ENCODE measurements around the gene RUSF1. TPM values are rescaled to one million over a fixed set of nuclear protein-coding genes. Genes with fewer than 3 reads are reported as not detected.

Gene RUSF1
- total and polyA plus RNA-seq, 5 donors: 26.9 to 40.8 (median 28.9) TPM

DNA sequence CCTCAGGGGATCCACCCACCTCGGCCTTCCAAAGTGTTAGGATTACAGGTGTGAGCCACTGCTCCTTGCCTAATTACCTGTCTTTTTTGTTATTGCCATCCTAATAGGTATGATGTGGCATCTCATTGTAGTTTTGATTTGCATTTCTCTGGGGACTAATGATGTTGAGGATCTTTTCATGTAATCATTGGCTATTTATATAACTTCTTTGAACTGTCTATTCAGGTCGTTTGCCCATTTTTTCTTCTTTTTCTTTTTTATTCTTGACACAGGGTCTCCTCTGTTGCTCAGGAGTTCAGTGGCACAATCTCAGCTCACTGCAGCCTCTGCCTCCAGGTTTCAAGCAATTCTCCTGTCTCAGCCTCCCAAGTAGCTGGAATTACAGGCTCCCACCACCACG is 37.6 kb downstream of the RUSF1 start:
- ATAC-seq (no peak), DNase-seq (no peak)
- peaks cover 5% of the 10 kb centered on the region for H3K4me1 ChIP-seq (ENCODE audit: control insufficient read depth, insufficient read depth, low read length)
- no peak overlapping the region for H3K4me3 ChIP-seq (ENCODE audit: low read length)
- intact Hi-C loops (cut with DNase I): loop anchor here in 1 of 4 donors (10.0 kb wide), 1 partner anchor 224 kb away; no protein-coding TSS in a partner anchor
- 84% methylated on average over 3 of the region's 3 CpGs for WGBS
- no peaks in the 10 kb centered on the region for H3K27me3 ChIP-seq (ENCODE audit: control insufficient read depth, insufficient read depth)
- H3K27ac ChIP-seq (ENCODE audit: low read length): no peak overlapping the region
- no peaks in the 10 kb centered on the region for H3K9me3 ChIP-seq (ENCODE audit: control insufficient read depth, low read length)

DNA sequence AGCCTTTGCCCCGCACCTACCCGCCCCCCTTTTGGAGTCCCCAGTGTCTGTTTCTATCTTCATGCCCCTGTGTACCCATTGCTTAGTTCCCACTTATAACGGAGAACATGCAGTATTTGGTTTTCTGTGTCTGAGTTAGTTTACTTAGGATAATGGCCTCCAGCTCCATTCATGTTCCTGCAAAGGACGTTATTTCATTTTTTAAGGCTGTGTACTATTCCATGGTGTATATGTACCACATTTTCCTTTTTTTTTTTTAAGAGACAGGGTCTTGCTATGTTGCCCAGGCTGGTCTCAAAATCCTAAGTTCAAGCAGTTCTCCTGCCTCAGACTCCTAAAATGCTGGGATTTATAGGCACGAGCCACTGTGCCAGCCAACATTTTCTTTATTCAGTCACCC is 40.3 kb downstream of the RUSF1 start:
- no peak overlapping the region for H3K27ac ChIP-seq (ENCODE audit: low read length)
- WGBS: 86% methylated on average over 5 of the region's 5 CpGs
- H3K9me3 ChIP-seq (ENCODE audit: control insufficient read depth, low read length): no peaks in the 10 kb centered on the region
- peak in 1 of 3 donors; percentile 3 for DNase-seq
- intact Hi-C loops (cut with DNase I): no loop called here
- peaks cover 5% of the 10 kb centered on the region for H3K4me1 ChIP-seq (ENCODE audit: control insufficient read depth, insufficient read depth, low read length)
- ATAC-seq: no peak
- no peaks in the 10 kb centered on the region for H3K27me3 ChIP-seq (ENCODE audit: control insufficient read depth, insufficient read depth)
- no peak overlapping the region for H3K4me3 ChIP-seq (ENCODE audit: low read length)

DNA sequence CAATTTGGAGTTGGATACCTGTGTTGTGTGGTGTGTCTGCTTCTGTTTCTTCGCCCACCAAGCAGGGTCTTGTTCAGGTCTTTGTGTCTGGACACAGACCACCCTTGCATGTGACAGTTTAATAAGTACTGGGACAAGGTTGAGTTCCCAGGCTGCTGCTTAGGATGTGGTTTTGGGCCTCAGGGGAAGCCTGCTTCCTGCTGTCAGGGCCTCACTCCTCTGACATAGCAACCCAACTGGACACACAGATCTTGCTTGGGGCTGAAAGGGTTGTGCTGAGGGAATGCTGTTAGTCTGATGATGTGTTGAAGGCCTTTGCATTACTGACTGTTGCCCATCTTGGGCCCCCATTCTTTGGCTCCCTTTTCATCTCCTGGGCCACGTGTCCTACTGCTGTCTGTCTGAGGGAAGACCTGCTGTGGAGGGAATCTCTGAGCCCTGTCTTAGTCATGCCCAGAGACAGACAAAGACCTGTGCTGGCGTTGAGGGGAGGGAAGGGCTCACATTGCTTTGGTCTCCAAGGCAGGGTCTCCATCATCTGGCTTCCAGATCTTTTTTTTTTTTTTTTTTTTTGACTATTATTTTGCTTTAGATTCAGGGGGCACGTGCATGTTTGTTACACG is 40.9 kb downstream of the RUSF1 start:
- ATAC-seq: no peak
- H3K4me3 ChIP-seq (ENCODE audit: low read length): no peak overlapping the region
- intact Hi-C loops (cut with DNase I): no loop called here
- no peak for DNase-seq
- peaks cover 5% of the 10 kb centered on the region for H3K4me1 ChIP-seq (ENCODE audit: control insufficient read depth, insufficient read depth, low read length)
- no peaks in the 10 kb centered on the region for H3K27me3 ChIP-seq (ENCODE audit: control insufficient read depth, insufficient read depth)
- WGBS: 85% methylated on average over 5 of the region's 5 CpGs
- H3K9me3 ChIP-seq (ENCODE audit: control insufficient read depth, low read length): no peaks in the 10 kb centered on the region
- H3K27ac ChIP-seq (ENCODE audit: low read length): no peak overlapping the region

DNA sequence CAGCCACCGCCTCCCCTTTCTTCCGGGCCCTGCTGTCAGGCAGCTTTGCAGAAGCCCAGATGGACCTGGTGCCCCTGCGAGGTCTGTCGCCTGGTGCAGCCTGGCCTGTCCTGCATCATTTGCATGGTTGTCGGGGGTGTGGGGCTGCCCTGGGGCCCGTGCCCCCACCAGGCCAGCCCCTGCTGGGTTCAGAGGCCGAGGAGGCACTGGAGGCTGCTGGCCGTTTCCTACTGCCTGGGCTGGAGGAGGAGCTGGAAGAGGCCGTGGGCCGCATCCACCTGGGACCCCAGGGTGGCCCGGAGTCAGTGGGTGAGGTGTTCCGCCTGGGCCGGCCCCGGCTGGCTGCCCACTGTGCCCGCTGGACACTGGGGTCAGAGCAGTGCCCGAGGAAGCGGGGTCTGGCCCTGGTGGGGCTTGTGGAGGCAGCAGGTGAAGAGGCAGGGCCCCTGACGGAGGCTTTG is 41.8 kb downstream of the RUSF1 start:
- WGBS: 94% methylated on average over 18 of the region's 18 CpGs
- Histone ChIP-seq H3K4me1 (ENCODE audit: control insufficient read depth, insufficient read depth, low read length) (peaks cover 4% of the 10 kb centered on the region), H3K27me3 (ENCODE audit: control insufficient read depth, insufficient read depth) (no peaks in the 10 kb centered on the region), H3K27ac (ENCODE audit: low read length) (no peak overlapping the region), H3K9me3 (ENCODE audit: control insufficient read depth, low read length) (no peaks in the 10 kb centered on the region), H3K4me3 (ENCODE audit: low read length) (no peak overlapping the region)
- DNase-seq (peak in 1 of 3 donors; percentile 46), ATAC-seq (peak in 1 of 2 donors; percentile 2)
- intact Hi-C loops (cut with DNase I): no loop called here

DNA sequence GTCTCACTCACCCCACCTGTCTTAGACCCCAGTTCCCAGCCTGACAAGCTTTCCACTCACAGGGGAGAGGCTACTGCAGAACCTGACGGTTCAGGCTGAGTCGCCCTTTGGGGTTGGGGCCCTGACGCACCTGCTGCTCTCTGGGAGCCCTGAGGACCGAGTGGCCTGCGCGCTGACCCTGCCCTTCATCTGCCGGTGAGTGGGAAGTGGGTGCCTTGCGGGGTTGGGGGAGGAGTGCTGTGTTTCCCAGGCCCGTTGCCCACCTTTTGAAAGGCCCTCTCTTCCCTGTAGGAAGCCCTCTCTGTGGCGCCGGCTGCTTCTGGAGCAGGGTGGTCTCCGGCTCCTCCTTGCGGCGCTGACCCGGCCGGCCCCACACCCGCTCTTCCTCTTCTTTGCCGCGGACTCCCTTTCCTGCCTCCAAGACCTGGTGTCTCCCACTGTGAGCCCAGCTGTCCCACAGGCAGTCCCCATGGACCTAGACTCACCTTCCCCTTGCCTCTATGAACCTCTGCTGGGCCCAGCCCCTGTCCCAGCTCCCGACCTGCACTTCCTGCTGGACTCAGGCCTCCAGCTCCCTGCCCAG is 42.3 kb downstream of the RUSF1 start:
- intact Hi-C loops (cut with DNase I): no loop called here
- H3K4me1 ChIP-seq (ENCODE audit: control insufficient read depth, insufficient read depth, low read length): no peaks in the 10 kb centered on the region
- ATAC-seq (no peak), DNase-seq (peak in 1 of 3 donors; percentile 35)
- no peak overlapping the region for H3K27ac ChIP-seq (ENCODE audit: low read length)
- WGBS: 92% methylated on average over 20 of the region's 20 CpGs
- no peaks in the 10 kb centered on the region for H3K27me3 ChIP-seq (ENCODE audit: control insufficient read depth, insufficient read depth)
- H3K4me3 ChIP-seq (ENCODE audit: low read length): no peak overlapping the region
- H3K9me3 ChIP-seq (ENCODE audit: control insufficient read depth, low read length): no peaks in the 10 kb centered on the region

DNA sequence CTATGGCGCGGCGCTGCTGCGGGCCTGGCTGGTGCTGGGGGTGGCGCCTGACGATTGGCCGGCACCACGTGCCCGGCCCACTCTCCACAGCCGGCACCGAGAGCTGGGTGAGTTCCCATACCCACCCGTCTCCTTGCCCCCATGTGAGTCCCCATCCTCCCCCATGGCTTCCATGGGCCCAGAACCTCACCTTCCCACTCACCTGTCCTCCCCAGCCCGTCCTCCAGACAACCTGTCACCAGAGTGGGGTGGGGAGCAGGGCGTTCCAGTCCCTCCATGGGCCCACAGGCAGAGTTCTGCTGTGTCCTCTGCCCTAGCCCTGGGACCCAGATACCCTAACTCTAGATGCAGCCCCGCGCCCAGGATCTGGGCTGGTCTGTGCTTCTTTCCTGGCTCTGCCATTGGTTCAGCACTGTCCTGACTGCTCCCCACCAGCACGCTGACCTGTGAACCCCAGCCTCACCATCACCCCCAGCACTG is 43.4 kb downstream of the RUSF1 start:
- Histone ChIP-seq H3K9me3 (ENCODE audit: control insufficient read depth, low read length) (no peaks in the 10 kb centered on the region), H3K27me3 (ENCODE audit: control insufficient read depth, insufficient read depth) (no peaks in the 10 kb centered on the region), H3K27ac (ENCODE audit: low read length) (no peak overlapping the region), H3K4me3 (ENCODE audit: low read length) (no peak overlapping the region), H3K4me1 (ENCODE audit: control insufficient read depth, insufficient read depth, low read length) (no peaks in the 10 kb centered on the region)
- intact Hi-C loops (cut with DNase I): no loop called here
- DNase-seq (no peak), ATAC-seq (no peak)
- WGBS: 91% methylated on average over 17 of the region's 17 CpGs

DNA sequence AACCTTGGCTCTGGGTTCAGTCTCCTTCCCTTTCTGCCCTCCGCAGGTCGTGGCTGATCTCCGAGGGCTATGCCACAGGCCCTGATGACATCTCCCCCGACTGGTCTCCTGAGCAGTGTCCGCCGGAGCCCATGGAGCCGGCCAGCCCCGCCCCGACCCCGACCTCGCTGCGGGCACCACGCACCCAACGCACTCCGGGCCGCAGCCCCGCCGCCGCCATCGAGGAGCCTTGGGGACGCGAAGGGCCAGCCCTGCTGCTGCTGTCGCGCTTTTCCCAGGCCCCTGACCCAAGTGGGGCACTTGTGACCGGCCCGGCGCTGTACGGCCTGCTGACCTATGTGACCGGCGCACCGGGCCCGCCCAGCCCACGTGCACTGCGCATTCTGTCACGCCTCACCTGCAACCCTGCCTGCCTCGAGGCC is 43.8 kb downstream of the RUSF1 start:
- no peaks in the 10 kb centered on the region for H3K9me3 ChIP-seq (ENCODE audit: control insufficient read depth, low read length)
- no peaks in the 10 kb centered on the region for H3K4me1 ChIP-seq (ENCODE audit: control insufficient read depth, insufficient read depth, low read length)
- no peak for ATAC-seq
- WGBS: 96% methylated on average over 36 of the region's 36 CpGs
- no peak for DNase-seq
- H3K27me3 ChIP-seq (ENCODE audit: control insufficient read depth, insufficient read depth): no peaks in the 10 kb centered on the region
- H3K27ac ChIP-seq (ENCODE audit: low read length): no peak overlapping the region
- no peak overlapping the region for H3K4me3 ChIP-seq (ENCODE audit: low read length)
- intact Hi-C loops (cut with DNase I): no loop called here

DNA sequence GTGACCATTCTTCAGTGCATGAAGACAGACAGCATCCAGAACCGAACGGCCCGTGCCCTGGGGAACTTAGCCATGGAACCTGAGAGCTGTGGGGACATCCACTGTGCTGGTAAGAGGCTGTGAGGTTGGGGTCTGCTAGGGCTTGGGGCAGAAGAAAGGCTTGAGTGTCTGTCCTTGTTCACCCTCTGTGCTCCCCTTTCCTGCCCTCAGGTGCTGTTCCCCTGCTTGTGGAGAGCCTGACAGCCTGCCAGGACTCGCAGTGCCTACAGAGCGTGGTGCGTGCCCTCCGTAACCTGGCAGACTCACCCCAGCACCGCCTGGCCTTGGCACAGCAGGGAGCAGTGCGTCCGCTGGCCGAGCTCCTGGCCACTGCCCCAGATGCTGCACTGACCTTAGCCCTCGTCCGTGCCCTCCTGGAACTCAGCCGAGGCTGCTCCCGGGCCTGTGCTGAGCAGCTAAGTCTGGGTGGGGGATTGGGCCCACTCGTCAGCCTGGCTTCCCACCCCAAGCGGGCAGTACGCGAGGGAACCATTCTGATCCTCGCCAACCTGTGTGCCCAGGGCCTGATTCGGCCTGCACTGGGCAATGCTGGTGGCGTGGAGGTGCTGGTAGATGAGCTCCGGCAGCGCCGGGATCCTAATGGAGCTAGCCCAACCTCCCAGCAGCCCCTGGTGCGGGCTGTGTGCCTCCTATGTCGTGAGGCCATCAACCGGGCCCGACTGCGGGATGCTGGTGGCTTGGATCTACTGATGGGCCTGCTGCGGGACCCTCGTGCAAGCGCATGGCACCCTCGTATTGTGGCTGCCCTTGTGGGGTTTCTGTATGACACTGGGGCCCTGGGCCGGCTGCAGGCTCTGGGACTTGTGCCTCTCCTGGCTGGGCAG is 46.0 kb downstream of the RUSF1 start:
- Histone ChIP-seq H3K4me3 (ENCODE audit: low read length) (no peak overlapping the region), H3K27me3 (ENCODE audit: control insufficient read depth, insufficient read depth) (no peaks in the 10 kb centered on the region), H3K9me3 (ENCODE audit: control insufficient read depth, low read length) (no peaks in the 10 kb centered on the region), H3K4me1 (ENCODE audit: control insufficient read depth, insufficient read depth, low read length) (peaks cover under 1% of the 10 kb centered on the region), H3K27ac (ENCODE audit: low read length) (no peak overlapping the region)
- intact Hi-C loops (cut with DNase I): no loop called here
- WGBS: 92% methylated on average over 35 of the region's 35 CpGs
- ATAC-seq (no peak), DNase-seq (no peak)

DNA sequence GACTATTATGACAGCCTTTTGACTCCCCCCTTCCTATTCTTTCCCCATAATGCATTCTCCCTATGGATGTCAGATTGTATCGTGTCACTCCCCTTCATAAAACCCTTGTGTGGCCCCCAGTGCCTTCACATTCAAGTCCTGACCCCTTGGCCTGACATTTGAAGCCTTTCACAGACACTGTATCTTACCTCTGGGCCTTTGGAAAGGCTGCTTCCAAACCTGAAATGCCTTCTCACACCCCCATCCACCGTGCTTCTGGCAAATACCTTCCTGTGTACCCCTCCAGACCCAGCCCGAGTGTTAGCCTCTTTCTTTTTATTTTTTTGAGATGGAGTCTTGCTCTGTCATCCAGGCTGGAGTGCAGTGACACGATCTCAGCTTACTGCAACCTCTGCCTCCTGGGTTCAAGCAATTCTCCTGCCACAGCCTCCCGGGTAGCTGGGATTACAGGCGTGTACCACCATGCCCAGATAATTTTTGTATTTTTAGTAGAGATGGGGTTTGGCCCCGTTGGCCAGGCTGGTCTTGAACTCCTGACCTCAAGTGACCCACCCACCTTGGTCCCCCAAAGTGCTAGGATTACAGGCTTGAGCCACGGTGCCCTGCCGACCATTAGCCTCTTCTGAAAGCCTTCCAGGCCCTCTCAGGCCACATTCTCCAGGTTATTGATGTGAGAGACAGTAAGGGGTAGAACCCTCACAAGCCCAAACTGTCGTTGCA is 46.8 kb downstream of the RUSF1 start:
- Histone ChIP-seq H3K27me3 (ENCODE audit: control insufficient read depth, insufficient read depth) (no peaks in the 10 kb centered on the region), H3K4me1 (ENCODE audit: control insufficient read depth, insufficient read depth, low read length) (peaks cover 4% of the 10 kb centered on the region), H3K9me3 (ENCODE audit: control insufficient read depth, low read length) (no peaks in the 10 kb centered on the region), H3K27ac (ENCODE audit: low read length) (no peak overlapping the region), H3K4me3 (ENCODE audit: low read length) (no peak overlapping the region)
- intact Hi-C loops (cut with DNase I): no loop called here
- WGBS: 87% methylated on average over 10 of the region's 10 CpGs
- no peak for DNase-seq
- ATAC-seq: no peak

DNA sequence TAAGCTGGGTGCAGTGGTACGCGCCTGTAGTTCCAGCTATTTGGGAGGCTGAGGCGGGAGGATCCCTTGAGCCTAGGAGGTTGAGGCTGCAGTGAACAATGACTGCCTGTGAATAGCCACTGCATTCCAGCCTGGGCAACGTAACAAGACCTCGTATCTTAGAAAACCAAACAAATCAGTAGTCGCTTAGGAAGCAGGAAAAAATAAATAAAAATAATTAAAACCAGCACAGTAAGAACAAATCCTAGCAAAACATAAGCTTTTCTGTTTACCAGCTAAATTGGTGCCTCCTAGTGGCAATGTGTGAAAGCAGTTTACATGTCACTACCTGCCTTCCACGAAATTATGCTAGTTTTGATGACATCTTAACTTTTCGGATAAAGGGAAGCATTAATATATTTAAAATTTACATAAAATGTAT is 47.6 kb downstream of the RUSF1 start:
- 53% methylated on average over 8 of the region's 8 CpGs for WGBS
- no peak for DNase-seq
- ATAC-seq: no peak
- intact Hi-C loops (cut with DNase I): no loop called here
- Histone ChIP-seq H3K4me3 (ENCODE audit: low read length) (no peak overlapping the region), H3K9me3 (ENCODE audit: control insufficient read depth, low read length) (no peaks in the 10 kb centered on the region), H3K27ac (ENCODE audit: low read length) (peak overlapping the region; percentile 84), H3K27me3 (ENCODE audit: control insufficient read depth, insufficient read depth) (no peaks in the 10 kb centered on the region), H3K4me1 (ENCODE audit: control insufficient read depth, insufficient read depth, low read length) (peaks cover 4% of the 10 kb centered on the region)

Data from right cardiac atrium (tissue), 5 donors.